HEK293 (cell line): ENCODE data around the gene RMP24.

Experiments
- CTCF ChIA-PET: fragments of 350-600 bp; formaldehyde crosslinking; extraction: SDS; loops from one replicate; lab custom pipeline; 2021; ENCODE audit warnings: antibody characterized with exemption; lab: Yijun Ruan, JAX
- POLR2A ChIA-PET: fragments of 300-600 bp; formaldehyde crosslinking; extraction: SDS; loops from one replicate; lab custom pipeline; 2020; ENCODE audit warnings: antibody characterized with exemption, inconsistent platforms; lab: Yijun Ruan, JAX
- H3K27ac ChIP-seq: fragments of 200-500 bp; sonication (Bioruptor generic); 2 replicates; pipeline ENCODE4 v1.5.1; 2014; ENCODE audit warnings: low read depth, low read length, control low read depth, inconsistent platforms; ENCODE audit errors: extremely low read depth
- H3K36me3 ChIP-seq, 2 experiments: fragments of 200-500 bp in 1 of 2; sonication (Bioruptor generic) in 1 of 2; 1 replicate in 1 of 2; 2 replicates in 1 of 2; pipeline ENCODE4 v1.5.1; 2014 to 2017; ENCODE audit warnings: inconsistent platforms in 2 of 2, low read length in 2 of 2; ENCODE audit not compliant: control insufficient read depth in 2 of 2, insufficient read depth in 1 of 2
- H3K4me1 ChIP-seq: fragments of 200-500 bp; sonication (Bioruptor generic); 2 replicates; pipeline ENCODE4 v1.5.1; 2014; ENCODE audit warnings: mild to moderate bottlenecking, low read length, inconsistent platforms; ENCODE audit not compliant: control insufficient read depth, insufficient read depth
- H3K4me3 ChIP-seq: 2 replicates; pipeline ENCODE4 v1.5.1; 2011; ENCODE audit warnings: low read depth, mild to moderate bottlenecking, control low read depth, low read length, moderate library complexity
- H3K9me3 ChIP-seq: fragments of 200-500 bp; sonication (Bioruptor generic); 2 replicates; pipeline ENCODE4 v1.5.1; 2014; ENCODE audit warnings: low read depth, low read length, inconsistent platforms; ENCODE audit not compliant: control insufficient read depth, insufficient read depth
- ATF2 ChIP-seq: fragments of 450-650 bp; formaldehyde crosslinking; IDR thresholded peaks from 2 replicates; pipeline ENCODE4 v1.5.1; 2016; ENCODE audit warnings: missing biosample characterization, missing genetic modification characterization, low read depth
- BCL6B ChIP-seq: fragments of 450-650 bp; formaldehyde crosslinking; IDR thresholded peaks from 2 replicates; pipeline ENCODE4 v1.5.1; 2017; ENCODE audit warnings: missing biosample characterization, missing genetic modification characterization
- FEZF1 ChIP-seq: fragments of 450-650 bp; formaldehyde crosslinking; IDR thresholded peaks from 2 replicates; pipeline ENCODE4 v1.5.1; 2016; ENCODE audit warnings: missing biosample characterization, missing genetic modification characterization
- KLF1 ChIP-seq: fragments of 450-650 bp; formaldehyde crosslinking; IDR thresholded peaks from 2 replicates; pipeline ENCODE4 v1.5.1; 2016; ENCODE audit warnings: missing biosample characterization, missing genetic modification characterization
- PATZ1 ChIP-seq: fragments of 450-650 bp; formaldehyde crosslinking; IDR thresholded peaks from 2 replicates; pipeline ENCODE4 v1.5.1; 2016; ENCODE audit warnings: missing biosample characterization, missing genetic modification characterization
- SCRT1 ChIP-seq: fragments of 450-650 bp; formaldehyde crosslinking; IDR thresholded peaks from 2 replicates; pipeline ENCODE4 v1.5.1; 2016; ENCODE audit warnings: missing biosample characterization, missing genetic modification characterization, borderline replicate concordance
- TCF7L2 ChIP-seq: IDR thresholded peaks from 2 replicates; pipeline ENCODE4 v1.6.1; 2011; ENCODE audit warnings: low read depth, mild to moderate bottlenecking, inconsistent platforms, low read length, moderate library complexity, borderline replicate concordance
- TRIM28 ChIP-seq: IDR thresholded peaks from 2 replicates; pipeline ENCODE4 v1.6.1; 2011; ENCODE audit warnings: low read length, control low read depth, borderline replicate concordance
- ZBTB21 ChIP-seq: fragments of 450-650 bp; formaldehyde crosslinking; IDR thresholded peaks from 2 replicates; pipeline ENCODE4 v1.5.1; 2017; ENCODE audit warnings: missing biosample characterization, missing genetic modification characterization
- ZBTB44 ChIP-seq: fragments of 450-650 bp; IDR thresholded peaks from 2 replicates; pipeline ENCODE4 v1.5.1; 2018; ENCODE audit warnings: missing biosample characterization, mild to moderate bottlenecking, missing genetic modification characterization
- ZBTB48 ChIP-seq: fragments of 450-650 bp; formaldehyde crosslinking; IDR thresholded peaks from 2 replicates; pipeline ENCODE4 v1.5.1; 2016; ENCODE audit warnings: missing biosample characterization, missing genetic modification characterization
- ZBTB49 ChIP-seq: fragments of 450-650 bp; formaldehyde crosslinking; IDR thresholded peaks from 2 replicates; pipeline ENCODE4 v1.5.1; 2016; ENCODE audit warnings: missing biosample characterization, missing genetic modification characterization, low read depth
- ZBTB8A ChIP-seq: fragments of 450-650 bp; formaldehyde crosslinking; IDR thresholded peaks from 2 replicates; pipeline ENCODE4 v1.5.1; 2016; ENCODE audit warnings: missing biosample characterization, missing genetic modification characterization
- ZFHX2 ChIP-seq: fragments of 450-650 bp; formaldehyde crosslinking; conservative IDR thresholded peaks from 2 replicates; pipeline ENCODE4 v1.5.1; 2016; ENCODE audit warnings: missing biosample characterization, missing genetic modification characterization
- ZNF18 ChIP-seq: fragments of 450-650 bp; formaldehyde crosslinking; IDR thresholded peaks from 2 replicates; pipeline ENCODE4 v1.5.1; 2016; ENCODE audit warnings: missing biosample characterization, missing genetic modification characterization
- ZNF202 ChIP-seq: fragments of 450-650 bp; formaldehyde crosslinking; IDR thresholded peaks from 2 replicates; pipeline ENCODE4 v1.5.1; 2016; ENCODE audit warnings: missing biosample characterization, missing genetic modification characterization, borderline replicate concordance
- ZNF302 ChIP-seq: fragments of 450-650 bp; formaldehyde crosslinking; IDR thresholded peaks from 2 replicates; pipeline ENCODE4 v1.5.1; 2016; ENCODE audit warnings: missing biosample characterization, missing genetic modification characterization, low read depth
- ZNF404 ChIP-seq: fragments of 450-650 bp; formaldehyde crosslinking; IDR thresholded peaks from 2 replicates; pipeline ENCODE4 v1.5.1; 2017; ENCODE audit warnings: missing biosample characterization, missing genetic modification characterization
- ZNF645 ChIP-seq: fragments of 450-650 bp; formaldehyde crosslinking; IDR thresholded peaks from 2 replicates; pipeline ENCODE4; 2016; ENCODE audit warnings: missing biosample characterization, missing genetic modification characterization
- ZNF660 ChIP-seq: fragments of 450-650 bp; IDR thresholded peaks from 2 replicates; pipeline ENCODE4 v1.5.1; 2018; ENCODE audit warnings: missing biosample characterization, mild to moderate bottlenecking, missing genetic modification characterization
- ZNF704 ChIP-seq: fragments of 450-650 bp; formaldehyde crosslinking; IDR thresholded peaks from 2 replicates; pipeline ENCODE4 v1.5.1; 2016; ENCODE audit warnings: missing biosample characterization, missing genetic modification characterization
- ZNF747 ChIP-seq: fragments of 450-650 bp; formaldehyde crosslinking; IDR thresholded peaks from 2 replicates; pipeline ENCODE4 v1.5.1; 2016; ENCODE audit warnings: missing biosample characterization, missing genetic modification characterization
- ZNF768 ChIP-seq: fragments of 450-650 bp; formaldehyde crosslinking; IDR thresholded peaks from 2 replicates; pipeline ENCODE4 v1.5.1; 2018; ENCODE audit warnings: missing biosample characterization, mild to moderate bottlenecking, missing genetic modification characterization

The RMP24 gene

GRCh38 chr18:35949903-35950627, 22.4 kb upstream of the RMP24 start:
- POLR2A ChIA-PET, result interaction anchor here (0.6 kb wide), 1 partner anchor 22 kb away, joined by 3 read pairs; no protein-coding TSS in a partner anchor
- H3K4me3 ChIP-seq, result peak overlapping the region; percentile 52
- CTCF ChIA-PET, result interaction anchor here (0.6 to 2.9 kb wide), 29 partner anchors 8 to 777 kb away, joined by 3 to 25 read pairs (median 3); partner anchors contain the start of gene RMP24
- TF ChIP-seq ZNF404 (tag by site-specific recombination) (no peak), ZBTB8A (peak; percentile 44), ZBTB44 (tag by site-specific recombination) (no peak), FEZF1 (tag by site-specific recombination) (no peak), ZBTB21 (tag by site-specific recombination) (no peak), ZNF302 (tag by site-specific recombination) (no peak), KLF1 (0 out of 2 replicates have a peak, but pooled peaks have one; percentile 17), ZNF768 (tag by site-specific recombination) (no peak), SCRT1 (tag by site-specific recombination) (no peak), ZNF202 (no peak), ZFHX2 (tag by site-specific recombination) (no peak; the same call in 1 of the 2 replicates), ZNF704 (no peak), TRIM28 (peak; percentile 83; the same call in 1 of the 2 replicates), ZNF645 (tag by site-specific recombination) (no peak), ATF2 (no peak), ZBTB48 (tag by site-specific recombination) (peak; percentile 68; the same call in 1 of the 2 replicates), TCF7L2 (no peak), ZNF18 (tag by site-specific recombination) (no peak), BCL6B (tag by site-specific recombination) (no peak), ZNF747 (no peak), PATZ1 (tag by site-specific recombination) (peak; percentile 52), ZBTB49 (no peak), ZNF660 (tag by site-specific recombination) (peak; percentile 52; the same call in 1 of the 2 replicates)

More at GRCh38 chr18:35949903-35950627, 22.4 kb upstream of the RMP24 start:
- Histone ChIP-seq H3K4me1 (no peaks in the 10 kb centered on the region), H3K9me3 (no peaks in the 10 kb centered on the region), H3K27ac (no peak overlapping the region), H3K36me3 (no peaks in the 10 kb centered on the region)
